ENCODE measurements around the gene CHST15. TPM values are rescaled to one million over a fixed set of nuclear protein-coding genes. Genes with fewer than 3 reads are reported as not detected.

The CHST15 gene
- total RNA-seq, 1 donor from 2014 or later, result 36.5 TPM

GRCh38 chr10:124078028-124078427, 15.4 kb downstream of the CHST15 start:
- intact Hi-C loops (cut with DNase I), result no loop called here
- TF ChIP-seq CTCF (IDR thresholded peaks at IDR 0.05), result no peak
- Histone ChIP-seq H3K27ac (no peak overlapping the region), H3K36me3 (no peaks in the 10 kb centered on the region), H3K4me3 (no peak overlapping the region), H3K4me1 (peaks cover 16% of the 10 kb centered on the region), H3K27me3 (ENCODE audit: low read depth) (no peaks in the 10 kb centered on the region), H3K9me3 (no peaks in the 10 kb centered on the region)
- DNase-seq, result no peak
- ATAC-seq, result no peak

GRCh38 chr10:124077208-124077993, 16.0 kb downstream of the CHST15 start:
- no peaks in the 10 kb centered on the region for H3K9me3 ChIP-seq
- no peak overlapping the region for H3K27ac ChIP-seq
- DNase-seq (no peak), ATAC-seq (no peak)
- intact Hi-C loops (cut with DNase I), result no loop called here
- H3K36me3 ChIP-seq, result no peaks in the 10 kb centered on the region
- no peak overlapping the region for H3K4me3 ChIP-seq
- H3K27me3 ChIP-seq (ENCODE audit: low read depth), result no peaks in the 10 kb centered on the region
- no peak for TF ChIP-seq CTCF (IDR thresholded peaks at IDR 0.05)
- H3K4me1 ChIP-seq, result peaks cover 16% of the 10 kb centered on the region

GRCh38 chr10:124076148-124076733, 17.2 kb downstream of the CHST15 start:
- Histone ChIP-seq H3K4me1 (peaks cover 16% of the 10 kb centered on the region), H3K27ac (no peak overlapping the region), H3K9me3 (no peaks in the 10 kb centered on the region), H3K4me3 (no peak overlapping the region), H3K27me3 (ENCODE audit: low read depth) (no peaks in the 10 kb centered on the region), H3K36me3 (no peaks in the 10 kb centered on the region)
- ATAC-seq, result no peak
- no peak for TF ChIP-seq CTCF (IDR thresholded peaks at IDR 0.05)
- intact Hi-C loops (cut with DNase I), result no loop called here
- no peak for DNase-seq

- no peak overlapping the region for H3K4me3 ChIP-seq
- ATAC-seq, result no peak
Measured at GRCh38 chr10:124075231-124075955, 18.0 kb downstream of the CHST15 start.

More at GRCh38 chr10:124075231-124075955, 18.0 kb downstream of the CHST15 start:
- H3K4me1 ChIP-seq, result peaks cover 16% of the 10 kb centered on the region
- no peak for DNase-seq
- intact Hi-C loops (cut with DNase I), result no loop called here
- no peaks in the 10 kb centered on the region for H3K9me3 ChIP-seq
- no peaks in the 10 kb centered on the region for H3K36me3 ChIP-seq
- H3K27ac ChIP-seq, result no peak overlapping the region
- H3K27me3 ChIP-seq (ENCODE audit: low read depth), result no peaks in the 10 kb centered on the region
- no peak for TF ChIP-seq CTCF (IDR thresholded peaks at IDR 0.05)
